ENCODE results near the gene PIK3CD.
"Not testable (repeated sequence)": the region's sequence is repeated elsewhere in the genome, so short reads cannot be mapped to it uniquely, and the experiment has no call there.

Gene PIK3CD

DNA sequence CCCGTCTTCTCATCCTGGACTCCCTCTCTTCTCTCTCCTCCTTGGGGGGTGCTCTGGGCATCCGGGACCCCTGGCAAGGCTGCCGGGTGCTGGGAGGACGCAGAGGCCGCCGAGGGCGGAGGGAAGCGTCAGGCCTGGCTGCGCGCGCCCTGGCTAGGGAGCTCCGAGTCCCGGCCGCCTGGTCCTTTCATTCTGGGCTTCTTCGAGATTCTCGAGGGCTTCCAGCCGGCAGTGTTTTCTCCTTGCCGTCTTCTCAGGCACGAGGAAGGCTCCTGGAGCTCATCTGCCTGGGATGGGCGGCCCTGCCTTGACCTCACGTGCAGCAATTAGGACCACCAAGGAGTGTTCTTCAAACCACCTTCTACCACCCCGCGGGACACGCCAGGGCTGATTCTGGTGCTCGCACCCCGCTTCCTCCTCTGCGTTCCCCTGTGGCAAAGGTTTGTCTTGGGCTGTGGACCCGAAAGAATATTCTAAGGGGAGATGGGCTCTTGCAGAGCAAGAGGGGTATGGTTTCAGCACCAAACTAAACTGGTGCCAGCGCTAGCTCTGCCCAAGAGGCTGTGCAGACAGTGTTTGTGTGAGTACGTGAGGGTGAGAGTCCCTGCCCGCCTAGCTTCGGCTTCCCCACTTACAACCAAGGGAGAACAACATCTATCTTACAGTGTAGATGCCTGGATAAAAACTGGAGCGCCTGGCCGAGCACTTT lies 36.5 kb downstream of the PIK3CD start:
- DNase-seq (ENCODE audit: low read depth in 1 of 2, low spot score in 1 of 2) = no peak

DNA sequence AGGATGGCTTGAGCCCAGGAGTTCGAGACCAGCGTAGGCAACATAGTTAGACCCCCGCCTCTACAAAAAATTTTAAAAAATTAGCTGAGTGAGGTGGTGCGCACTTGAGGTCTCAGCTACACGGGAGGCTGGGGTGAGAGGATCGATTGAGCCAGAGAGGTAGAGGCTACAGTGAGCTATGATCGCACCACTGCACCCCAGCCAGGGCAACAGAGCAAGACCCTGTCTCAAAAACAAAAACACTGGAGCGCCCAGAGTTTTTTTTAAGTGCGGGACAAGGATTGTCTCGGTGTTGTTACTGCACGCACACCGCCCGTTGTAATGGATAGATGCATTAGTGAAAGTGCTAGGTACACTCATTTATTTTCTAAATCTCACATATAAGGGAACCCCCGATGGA lies 37.1 kb downstream of the PIK3CD start:
- DNase-seq (ENCODE audit: low read depth in 1 of 2, low spot score in 1 of 2) = no peak

GRCh38 chr1:9689011-9689706 lies 37.6 kb downstream of the PIK3CD start:
- peak; percentile 74 for DNase-seq (ENCODE audit: low read depth in 1 of 2, low spot score in 1 of 2)

DNA sequence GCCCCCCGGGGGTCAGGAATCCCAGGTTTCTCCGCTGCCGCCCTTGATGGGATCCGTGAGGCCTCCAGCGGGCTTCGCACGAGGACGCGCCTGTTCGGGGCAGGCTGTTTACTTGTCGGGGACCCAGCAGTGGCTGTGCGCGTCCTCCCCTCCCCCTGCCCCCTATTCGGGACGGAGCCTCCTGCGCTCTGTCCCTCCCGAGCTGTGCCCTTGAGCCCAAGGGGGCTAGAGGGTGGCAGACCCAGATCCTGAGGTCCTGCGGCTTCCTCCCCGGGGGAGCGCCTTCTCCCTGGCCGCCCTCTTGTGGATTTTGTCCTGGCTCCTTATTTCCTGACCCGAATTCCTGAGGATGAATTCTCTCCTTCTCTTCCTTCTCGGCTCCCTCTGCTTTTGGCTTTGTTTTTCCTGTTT lies 38.4 kb downstream of the PIK3CD start:
- no peak for DNase-seq (ENCODE audit: low read depth in 1 of 2, low spot score in 1 of 2)

GRCh38 chr1:9690440-9691107 lies 39.0 kb downstream of the PIK3CD start:
- no peak for DNase-seq (ENCODE audit: low read depth in 1 of 2, low spot score in 1 of 2)

- no peak for DNase-seq (ENCODE audit: low read depth in 1 of 2, low spot score in 1 of 2)
Measured at GRCh38 chr1:9691108-9691445, 39.5 kb downstream of the PIK3CD start.

GRCh38 chr1:9691691-9692090 lies 40.2 kb downstream of the PIK3CD start:
- DNase-seq (ENCODE audit: low read depth in 1 of 2, low spot score in 1 of 2) = no peak

- no peak for DNase-seq (ENCODE audit: low read depth in 1 of 2, low spot score in 1 of 2)
Measured at GRCh38 chr1:9696793-9697192, 45.3 kb downstream of the PIK3CD start.

DNA sequence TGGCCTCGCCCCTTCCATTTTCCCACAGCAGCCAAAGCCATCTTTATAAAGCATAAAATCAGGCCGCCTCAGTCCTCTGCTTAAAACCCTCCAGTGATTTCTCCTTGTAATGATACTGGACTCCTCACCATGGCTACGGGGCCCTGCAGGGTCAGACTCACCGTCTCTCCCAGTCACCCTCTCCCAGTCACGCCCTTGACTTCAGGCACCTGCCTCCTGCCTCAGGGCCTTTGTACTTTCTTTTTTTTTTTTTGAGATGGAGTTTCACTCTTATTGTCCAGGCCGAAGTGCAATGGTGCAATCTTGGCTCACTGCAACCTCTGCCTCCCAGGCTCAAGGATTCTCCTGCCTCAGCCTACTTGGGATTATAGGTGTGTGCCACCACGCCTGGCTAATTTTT lies 47.8 kb downstream of the PIK3CD start:
- no peak for DNase-seq (ENCODE audit: low read depth in 1 of 2, low spot score in 1 of 2)

DNA sequence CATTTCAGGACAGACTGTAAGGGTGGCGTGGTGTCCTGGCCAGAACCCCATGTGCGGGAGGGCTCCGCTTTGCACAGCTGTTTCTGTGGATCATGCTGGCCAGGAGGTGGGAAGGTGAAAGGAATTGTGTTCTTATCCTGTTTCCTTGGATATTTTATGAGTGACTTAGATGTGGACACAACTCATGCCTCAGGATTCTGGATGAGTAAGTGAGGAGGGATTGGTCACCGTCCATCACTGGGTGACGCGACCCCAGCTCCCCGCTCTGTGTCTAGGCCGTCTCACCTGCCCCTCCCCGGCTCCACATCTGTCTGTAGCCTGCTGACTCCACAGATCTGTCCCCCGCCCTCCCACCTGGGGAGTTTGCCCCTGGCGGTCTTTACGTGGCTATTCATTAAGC lies 48.8 kb downstream of the PIK3CD start:
- no peak for DNase-seq (ENCODE audit: low read depth in 1 of 2, low spot score in 1 of 2)

GRCh38 chr1:9701665-9702064 lies 50.1 kb downstream of the PIK3CD start:
- DNase-seq (ENCODE audit: low read depth in 1 of 2, low spot score in 1 of 2) = no peak

- no peak for DNase-seq (ENCODE audit: low read depth in 1 of 2, low spot score in 1 of 2)
Measured at GRCh38 chr1:9703165-9703509, 51.6 kb downstream of the PIK3CD start.

DNA sequence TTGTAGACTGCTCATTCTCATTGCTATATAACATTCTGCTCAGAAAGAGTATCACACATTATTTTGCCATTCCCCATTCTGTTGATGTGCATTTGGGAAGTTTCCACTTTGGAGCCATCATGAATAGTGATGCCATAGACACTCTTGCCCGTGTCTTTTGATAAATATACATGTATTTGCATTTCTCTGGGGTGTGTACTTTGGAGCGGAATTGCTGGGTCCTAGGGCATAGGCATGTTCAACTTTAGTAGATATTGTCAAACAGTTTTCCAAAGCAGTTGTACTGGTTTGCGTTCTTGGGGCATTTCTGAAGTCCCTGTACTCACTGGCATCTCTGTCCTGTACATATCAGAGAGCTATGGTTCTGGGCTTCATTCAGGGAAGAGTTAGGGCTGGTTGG lies 52.1 kb downstream of the PIK3CD start:
- DNase-seq (ENCODE audit: low read depth in 1 of 2, low spot score in 1 of 2) = no peak

DNA sequence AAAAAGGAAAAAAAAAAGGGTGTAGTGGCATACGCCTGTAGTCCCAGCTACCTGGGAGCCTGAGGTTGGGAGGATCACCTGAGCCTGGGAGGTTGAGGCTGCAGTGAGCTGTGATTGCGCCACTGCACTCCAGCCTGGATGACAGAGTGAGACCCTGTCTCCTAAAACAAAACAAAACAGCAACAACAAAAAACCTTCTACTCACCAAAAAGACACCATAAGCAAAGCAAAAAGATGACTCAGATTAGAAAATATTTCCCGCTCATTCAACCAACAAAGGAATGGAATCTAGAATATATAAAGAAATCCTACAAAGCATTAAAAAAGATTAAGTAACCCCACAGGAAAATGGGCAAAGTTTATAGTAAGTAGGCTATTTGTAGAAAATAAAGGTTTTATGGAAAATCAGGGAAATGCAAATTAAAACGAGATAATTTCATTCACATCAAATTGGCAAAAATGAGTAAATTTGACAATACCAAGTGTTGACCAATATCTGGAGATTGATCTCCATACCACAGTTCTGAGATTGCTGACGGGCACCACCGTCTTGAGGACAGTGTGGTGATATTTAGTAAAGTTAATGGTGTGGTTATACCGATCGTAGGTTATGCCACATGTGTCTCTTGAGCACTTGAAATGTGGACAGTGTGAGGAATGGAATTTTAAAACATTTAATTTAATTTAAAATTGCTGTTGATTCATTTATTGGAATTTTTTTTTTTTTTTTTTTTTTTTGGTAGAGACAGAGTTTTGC lies 54.0 kb downstream of the PIK3CD start:
- no peak for DNase-seq (ENCODE audit: low read depth in 1 of 2, low spot score in 1 of 2)

DNA sequence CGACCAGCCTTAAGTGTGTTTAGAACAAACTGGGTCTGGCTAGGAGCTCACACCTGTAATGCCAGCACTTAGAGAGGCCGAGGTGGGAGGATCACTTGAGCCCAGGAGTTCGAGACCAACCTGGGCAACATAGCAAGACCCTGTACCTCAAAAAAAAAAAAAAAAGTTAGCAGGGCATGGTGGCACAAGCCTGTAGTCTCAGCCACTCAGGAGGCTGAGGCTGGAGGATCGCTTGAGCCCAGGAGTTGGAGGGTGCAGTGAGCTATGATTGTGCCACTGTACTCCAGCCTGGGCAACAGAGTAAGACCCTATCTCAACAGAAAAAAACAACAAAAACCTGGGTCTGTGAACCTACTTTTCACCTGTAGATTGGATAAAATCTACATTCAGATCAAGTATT lies 54.6 kb downstream of the PIK3CD start:
- DNase-seq (ENCODE audit: low read depth in 1 of 2, low spot score in 1 of 2) = no peak

- no peak for DNase-seq (ENCODE audit: low read depth in 1 of 2, low spot score in 1 of 2)
Measured at GRCh38 chr1:9710037-9710436, 58.5 kb downstream of the PIK3CD start.

DNA sequence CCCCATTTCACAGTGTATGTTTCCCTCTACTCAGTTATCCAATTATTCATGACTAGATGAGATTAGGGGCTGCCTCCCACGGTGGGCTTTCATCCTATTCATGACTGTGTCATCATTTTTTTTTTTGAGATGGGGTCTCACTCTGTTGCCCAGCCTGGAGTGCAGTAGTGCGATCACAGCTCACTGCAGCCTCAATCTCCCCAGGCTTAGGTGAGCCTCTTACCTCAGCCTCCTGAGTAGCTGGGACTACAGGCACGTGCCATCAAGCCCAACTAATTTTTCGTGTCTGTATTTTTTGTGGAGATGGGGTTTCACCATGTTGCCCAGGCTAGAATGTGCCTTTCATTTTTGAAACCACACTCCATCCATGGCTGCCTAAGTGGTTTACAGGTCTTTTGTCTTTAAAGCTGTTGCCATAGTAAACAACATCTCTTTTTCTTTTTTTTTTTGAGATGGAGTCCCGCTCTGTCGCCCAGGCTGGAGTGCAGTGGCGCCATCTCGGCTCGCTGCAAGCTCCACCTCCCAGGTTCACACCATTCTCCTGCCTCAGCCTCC lies 60.0 kb downstream of the PIK3CD start:
- no peak for DNase-seq (ENCODE audit: low read depth in 1 of 2, low spot score in 1 of 2)

DNA sequence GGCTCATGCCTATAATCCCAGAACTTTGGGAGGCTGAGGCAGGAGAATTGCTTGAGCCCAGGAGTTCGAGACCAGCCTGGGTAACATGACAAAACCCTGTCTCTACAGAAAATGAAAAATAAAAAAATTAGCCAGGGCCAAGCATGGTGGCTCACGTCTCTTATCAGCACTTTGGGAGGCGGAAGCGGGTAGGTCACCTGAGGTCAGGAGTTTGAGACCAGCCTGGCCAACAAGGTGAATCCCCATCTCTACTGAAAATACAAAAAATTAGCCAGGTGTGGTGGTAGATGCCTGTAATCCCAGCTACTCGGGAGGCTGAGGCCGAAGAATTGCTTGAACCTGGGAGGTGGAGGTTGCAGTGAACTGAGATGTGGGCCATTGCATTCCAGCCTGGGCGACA lies 61.2 kb downstream of the PIK3CD start:
- DNase-seq (ENCODE audit: low read depth in 1 of 2, low spot score in 1 of 2) = not testable (repeated sequence)

DNA sequence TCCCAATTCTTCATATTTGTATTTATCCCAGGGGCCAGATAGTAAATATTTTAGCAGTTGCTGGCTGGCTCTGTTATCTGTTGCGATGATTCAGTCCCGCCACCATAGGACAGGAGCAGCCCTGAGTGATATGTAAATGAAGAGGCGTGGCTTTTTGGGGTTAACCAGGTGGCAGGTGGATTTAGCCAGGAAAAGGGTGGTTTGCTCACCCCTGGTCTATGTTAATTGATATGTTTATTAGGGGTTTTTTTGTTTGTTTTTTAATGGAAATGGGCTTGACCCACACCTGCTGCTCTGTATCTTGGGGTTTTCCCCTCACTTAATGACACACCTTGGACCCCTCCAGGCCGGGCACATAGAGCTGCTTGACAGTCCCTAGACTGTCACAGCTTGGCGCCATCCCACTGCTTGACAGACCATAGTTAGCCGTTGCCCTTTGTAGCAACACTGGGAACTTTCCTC lies 62.8 kb downstream of the PIK3CD start:
- no peak for DNase-seq (ENCODE audit: low read depth in 1 of 2, low spot score in 1 of 2)

DNA sequence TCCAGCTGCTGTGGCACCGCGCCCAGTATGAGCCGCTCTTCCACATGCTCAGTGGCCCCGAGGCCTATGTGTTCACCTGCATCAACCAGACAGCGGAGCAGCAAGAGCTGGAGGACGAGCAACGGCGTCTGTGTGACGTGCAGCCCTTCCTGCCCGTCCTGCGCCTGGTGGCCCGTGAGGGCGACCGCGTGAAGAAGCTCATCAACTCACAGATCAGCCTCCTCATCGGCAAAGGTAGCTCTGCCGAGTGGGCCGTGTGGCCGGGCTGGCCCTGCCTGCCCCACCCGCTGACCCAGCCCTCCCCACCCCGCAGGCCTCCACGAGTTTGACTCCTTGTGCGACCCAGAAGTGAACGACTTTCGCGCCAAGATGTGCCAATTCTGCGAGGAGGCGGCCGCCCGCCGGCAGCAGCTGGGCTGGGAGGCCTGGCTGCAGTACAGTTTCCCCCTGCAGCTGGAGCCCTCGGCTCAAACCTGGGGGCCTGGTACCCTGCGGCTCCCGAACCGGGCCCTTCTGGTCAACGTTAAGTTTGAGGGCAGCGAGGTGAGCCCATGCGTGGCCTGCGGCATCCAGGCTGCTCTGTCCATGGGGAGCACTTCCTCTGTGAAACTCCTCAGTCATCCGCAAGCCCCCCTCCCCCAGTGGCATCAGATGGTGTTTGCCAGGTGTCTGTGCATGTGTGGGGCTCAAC lies 64.2 kb downstream of the PIK3CD start:
- peak in 1 of 2 donors; percentile 49 for DNase-seq (ENCODE audit: low read depth in 1 of 2, low spot score in 1 of 2)
